Mesenteric fat pad (tissue), 1 donor: ENCODE results near the gene OCA2. TPM values are rescaled to one million over a fixed set of nuclear protein-coding genes. Genes with fewer than 3 reads are reported as not detected.
"Not testable (repeated sequence)": the region's sequence is repeated elsewhere in the genome, so short reads cannot be mapped to it uniquely, and the experiment has no call there.

Source experiments
- DNase-seq: peaks from one replicate; pipeline ENCODE4 v3.0.0-alpha.2; 2020; ENCODE audit warnings: low spot score
- total RNA-seq: library from RNA; stranded (reverse); fragmentation: NEBNext Ultra II Directional; extraction: Animal tissue kit (Norgen Biotek cat#: 25700); gene quantifications from one replicate; pipeline ENCODE4 v1.2.1, GENCODE V29; 2021
- donor health status: DM: yes; HTN: yes; CAD: no.

The OCA2 gene
- total RNA-seq, 1 donor from 2014 or later, result not detected

DNA sequence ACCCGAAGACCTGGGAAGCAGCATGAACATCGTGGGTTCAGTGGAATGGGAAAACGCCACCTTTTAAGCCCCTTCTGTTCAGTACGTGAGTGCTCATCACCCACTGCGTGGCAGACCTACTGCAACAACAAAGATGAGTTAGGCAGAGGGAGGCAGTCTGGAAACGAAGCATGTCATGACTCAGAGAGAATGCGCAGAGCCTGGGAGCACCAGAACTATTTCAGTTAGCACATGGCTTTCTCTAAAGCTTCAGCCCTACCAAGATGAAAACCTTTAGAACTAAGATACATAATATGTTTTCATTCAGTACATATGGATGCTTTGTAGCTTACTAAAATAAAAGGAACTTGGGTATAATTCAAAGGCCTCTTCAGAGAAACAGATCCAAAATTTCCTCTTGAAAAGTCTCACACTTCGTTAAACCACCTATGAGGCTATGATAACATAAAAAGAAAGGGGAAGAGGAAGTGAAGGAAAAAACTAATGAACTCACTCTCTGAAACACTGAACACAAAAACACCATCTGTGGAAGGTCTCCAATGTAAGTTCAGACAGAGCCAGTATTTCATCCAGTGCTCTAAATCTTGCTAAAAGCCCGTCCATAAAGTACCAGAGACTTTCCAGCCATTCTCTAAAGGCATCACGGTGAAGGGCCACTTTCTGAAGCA, 140.1 kb downstream of the OCA2 start:
- no peak for DNase-seq

DNA sequence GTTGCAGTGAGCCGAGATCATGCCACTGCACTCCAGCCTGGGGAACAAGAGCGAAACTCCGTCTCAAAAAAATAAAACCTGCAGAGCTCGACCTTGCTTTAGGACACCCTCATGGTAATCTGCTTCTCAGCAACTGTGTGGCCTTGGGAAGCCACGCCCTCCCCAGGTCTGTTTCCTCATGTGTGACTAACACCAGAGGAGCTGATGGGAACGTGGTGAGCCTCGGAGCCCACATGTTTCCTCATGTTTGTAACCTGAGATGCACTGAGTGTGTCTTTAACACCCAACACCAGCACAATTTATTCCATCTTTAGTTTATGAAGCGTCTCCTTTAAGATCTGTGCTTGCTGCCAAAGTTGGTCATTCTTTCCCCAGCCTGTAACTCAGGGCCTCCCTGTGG, 142.8 kb downstream of the OCA2 start:
- DNase-seq, result no peak

DNA sequence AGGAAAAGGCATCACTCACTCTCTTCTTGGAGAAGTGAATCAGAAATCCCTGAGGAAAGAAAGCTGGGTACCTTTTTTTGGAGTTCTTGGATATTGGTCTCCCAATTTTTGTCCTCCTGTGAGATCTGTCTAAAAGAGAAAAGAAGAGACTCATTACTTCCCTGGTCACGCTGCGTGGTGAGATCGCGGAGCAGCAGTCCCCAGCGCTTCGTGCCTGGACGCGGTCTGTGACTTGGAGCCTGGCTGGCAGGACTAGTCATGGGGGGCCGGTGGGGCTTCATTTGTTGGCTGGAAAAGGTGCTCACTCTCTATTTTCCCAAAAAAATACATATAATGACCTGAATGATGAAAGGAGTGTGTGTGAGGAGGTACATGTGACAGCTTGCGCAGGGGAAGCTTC, 144.0 kb downstream of the OCA2 start:
- no peak for DNase-seq

DNA sequence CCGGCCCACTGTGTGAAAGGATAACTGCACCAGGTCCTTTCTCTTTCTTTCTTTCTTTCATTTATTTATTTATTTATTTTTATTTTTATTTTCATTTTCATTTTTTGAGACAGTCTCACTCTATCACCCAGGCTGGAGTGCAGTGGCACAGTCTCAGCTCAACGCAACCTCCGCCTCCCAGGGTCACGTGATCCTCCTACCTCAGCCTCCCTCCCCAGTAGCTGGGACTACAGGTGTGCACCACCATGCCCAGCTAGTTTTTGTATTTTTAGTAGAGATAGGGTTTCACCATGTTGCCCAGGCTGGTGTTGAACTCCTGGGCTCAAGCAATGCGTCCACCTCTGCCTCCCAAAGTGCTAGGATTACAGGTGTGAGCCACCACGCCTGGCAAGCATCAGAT, 146.5 kb downstream of the OCA2 start:
- DNase-seq, result not testable (repeated sequence)

- no peak for DNase-seq
These were observed 147.8 kb downstream of the OCA2 start for GRCh38 chr15:27951191-27951890.

DNA sequence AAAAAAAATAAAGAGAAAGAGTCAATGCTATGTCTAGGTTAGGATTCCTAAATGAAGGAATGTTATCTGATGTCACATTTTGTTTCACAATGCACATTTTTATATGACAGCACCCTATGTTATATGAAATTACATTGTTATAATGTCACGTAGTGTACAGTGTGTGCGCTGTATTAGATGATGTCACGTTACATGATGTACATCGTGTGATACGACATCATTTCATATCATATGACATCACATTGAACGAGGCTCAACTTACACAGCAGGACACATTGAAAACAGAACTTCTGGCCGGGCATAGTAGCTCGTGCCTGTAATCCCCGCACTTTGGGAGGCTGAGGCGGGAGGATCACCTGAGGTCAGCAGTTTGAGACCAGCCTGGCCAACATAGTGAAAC, 150.0 kb downstream of the OCA2 start:
- no peak for DNase-seq

DNA sequence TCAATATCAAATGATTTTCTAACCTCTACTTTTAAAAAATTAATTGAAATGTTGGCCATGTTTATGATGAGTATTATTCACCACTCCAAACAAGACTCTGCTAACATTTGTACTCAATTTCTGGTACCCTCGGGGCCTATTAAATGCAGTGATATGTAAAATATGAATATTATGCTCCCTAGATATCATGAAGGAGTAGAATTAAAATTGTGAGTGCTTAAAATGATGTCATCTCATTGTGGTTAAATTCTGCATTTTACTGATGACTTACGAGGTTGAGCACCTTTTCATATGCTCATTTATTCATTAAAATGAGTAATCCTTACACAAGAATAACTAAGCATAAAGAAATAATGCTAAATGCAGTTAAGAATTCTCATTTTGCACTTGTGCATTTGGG, 159.9 kb downstream of the OCA2 start:
- no peak for DNase-seq

DNA sequence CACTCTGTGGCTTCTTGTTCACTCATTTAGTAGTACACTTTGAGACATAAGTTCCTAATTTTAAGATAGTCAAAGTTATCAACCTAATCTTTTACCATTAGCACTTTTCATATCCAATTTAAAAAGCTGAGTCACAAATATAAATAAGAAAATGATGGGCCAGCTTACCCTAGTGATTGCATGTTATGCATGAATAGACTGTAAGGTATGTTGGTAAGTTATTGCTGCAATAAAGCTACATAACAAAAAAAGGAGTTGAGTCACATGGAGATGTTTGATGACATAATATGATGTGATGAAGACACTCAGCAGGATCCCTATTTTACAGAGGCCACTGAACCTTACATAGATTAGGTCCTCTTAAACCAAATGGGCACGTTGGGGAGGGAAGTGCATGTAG, 161.3 kb downstream of the OCA2 start:
- no peak for DNase-seq

DNA sequence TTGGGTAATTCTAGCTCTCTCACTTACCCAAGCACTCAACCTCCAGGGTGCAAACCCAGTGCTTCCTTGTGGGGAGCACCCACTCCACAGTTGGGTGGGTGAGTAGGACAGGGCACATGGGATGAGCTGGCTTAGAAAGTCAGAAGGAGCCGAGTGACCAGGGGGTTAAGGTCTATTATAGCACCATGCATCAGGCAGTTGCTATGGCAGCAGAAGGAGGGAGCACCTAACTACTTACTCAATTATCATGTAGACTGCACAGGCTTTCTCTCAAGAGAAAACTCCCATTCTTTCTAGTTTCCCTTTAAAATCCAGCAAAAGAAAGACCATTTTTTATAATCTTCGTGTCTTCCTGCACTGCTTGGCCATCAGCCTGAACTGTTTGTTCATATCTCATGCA, 163.0 kb downstream of the OCA2 start:
- DNase-seq, result no peak

DNA sequence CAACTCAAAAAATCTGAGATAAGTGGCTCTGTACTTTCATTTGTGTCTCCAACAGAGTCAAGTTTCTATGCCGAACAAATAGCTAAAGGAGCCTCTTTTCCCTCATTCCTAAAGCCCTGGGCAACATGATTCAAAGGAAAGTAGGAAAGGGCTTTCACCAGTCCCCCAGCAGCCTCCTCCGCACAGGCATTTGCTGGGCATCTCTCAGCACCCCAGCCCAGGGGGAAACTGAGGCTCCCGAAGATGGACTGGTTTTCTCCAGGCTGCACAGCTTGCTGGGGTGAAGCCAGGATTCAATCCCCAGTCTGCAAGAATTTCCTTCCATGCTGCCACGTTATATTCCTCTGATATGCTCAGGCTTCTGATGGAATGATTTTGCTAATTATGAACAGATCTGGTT, 163.8 kb downstream of the OCA2 start:
- no peak for DNase-seq

- no peak for DNase-seq
These were observed 164.3 kb downstream of the OCA2 start for GRCh38 chr15:27934782-27935181.

- DNase-seq, result no peak
These were observed 165.6 kb downstream of the OCA2 start for GRCh38 chr15:27933562-27933961.

- DNase-seq, result no peak
These were observed 166.5 kb downstream of the OCA2 start for GRCh38 chr15:27932600-27932999.

- DNase-seq, result no peak
These were observed 170.7 kb downstream of the OCA2 start for GRCh38 chr15:27928386-27928785.

GRCh38 chr15:27912283-27912682, 186.8 kb downstream of the OCA2 start:
- DNase-seq, result no peak

- no peak for DNase-seq
These were observed 192.3 kb downstream of the OCA2 start for GRCh38 chr15:27906802-27907201.

GRCh38 chr15:27903405-27903804, 195.7 kb downstream of the OCA2 start:
- no peak for DNase-seq

- no peak for DNase-seq
These were observed 196.3 kb downstream of the OCA2 start for GRCh38 chr15:27902680-27903385.

DNA sequence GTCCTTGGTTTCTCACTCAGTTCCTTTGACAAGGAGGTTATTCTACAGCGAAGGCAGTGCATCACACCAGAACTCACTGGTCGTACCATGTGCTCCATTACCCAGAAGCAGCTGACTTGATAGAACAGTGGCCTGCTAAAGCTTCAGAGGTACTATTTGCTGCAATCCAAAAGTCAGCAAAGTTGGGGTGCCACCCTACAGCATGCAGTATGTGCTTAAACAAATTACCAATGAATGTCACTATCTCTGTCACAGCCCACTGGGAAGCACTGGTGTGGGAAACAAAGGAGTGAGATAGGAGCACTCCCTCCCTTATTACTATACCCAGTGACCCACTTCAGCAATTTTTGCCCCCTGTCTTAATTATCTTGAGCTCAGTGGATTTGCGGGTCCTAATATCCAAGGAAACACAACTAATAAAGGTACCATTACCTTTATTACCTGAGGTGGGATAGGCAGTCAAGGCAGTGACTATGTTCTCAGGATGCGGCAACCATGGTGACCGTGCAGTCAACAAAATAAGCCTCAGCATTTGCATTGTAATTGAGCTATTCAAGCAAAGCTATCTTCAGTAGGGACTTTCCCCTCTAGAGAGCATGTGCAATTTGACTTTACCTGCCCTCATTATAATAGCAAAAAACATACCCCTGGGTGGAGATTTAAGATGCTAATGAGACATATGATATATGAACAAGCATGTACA, 199.4 kb downstream of the OCA2 start:
- DNase-seq, result no peak

GRCh38 chr15:27897481-27897880, 201.6 kb downstream of the OCA2 start:
- no peak for DNase-seq

GRCh38 chr15:27894645-27895044, 204.5 kb downstream of the OCA2 start:
- DNase-seq, result no peak

GRCh38 chr15:27889258-27889657, 209.9 kb downstream of the OCA2 start:
- no peak for DNase-seq
